GM19035 (cell line): Measurements from ENCODE around the gene NKIRAS1.

Source experiments
- ATAC-seq: cut with Tn5 transposase; IDR thresholded peaks from one replicate; pipeline ENCODE4 v1.9.1; 2021; ENCODE audit not compliant: unreplicated experiment

NKIRAS1 gene

DNA sequence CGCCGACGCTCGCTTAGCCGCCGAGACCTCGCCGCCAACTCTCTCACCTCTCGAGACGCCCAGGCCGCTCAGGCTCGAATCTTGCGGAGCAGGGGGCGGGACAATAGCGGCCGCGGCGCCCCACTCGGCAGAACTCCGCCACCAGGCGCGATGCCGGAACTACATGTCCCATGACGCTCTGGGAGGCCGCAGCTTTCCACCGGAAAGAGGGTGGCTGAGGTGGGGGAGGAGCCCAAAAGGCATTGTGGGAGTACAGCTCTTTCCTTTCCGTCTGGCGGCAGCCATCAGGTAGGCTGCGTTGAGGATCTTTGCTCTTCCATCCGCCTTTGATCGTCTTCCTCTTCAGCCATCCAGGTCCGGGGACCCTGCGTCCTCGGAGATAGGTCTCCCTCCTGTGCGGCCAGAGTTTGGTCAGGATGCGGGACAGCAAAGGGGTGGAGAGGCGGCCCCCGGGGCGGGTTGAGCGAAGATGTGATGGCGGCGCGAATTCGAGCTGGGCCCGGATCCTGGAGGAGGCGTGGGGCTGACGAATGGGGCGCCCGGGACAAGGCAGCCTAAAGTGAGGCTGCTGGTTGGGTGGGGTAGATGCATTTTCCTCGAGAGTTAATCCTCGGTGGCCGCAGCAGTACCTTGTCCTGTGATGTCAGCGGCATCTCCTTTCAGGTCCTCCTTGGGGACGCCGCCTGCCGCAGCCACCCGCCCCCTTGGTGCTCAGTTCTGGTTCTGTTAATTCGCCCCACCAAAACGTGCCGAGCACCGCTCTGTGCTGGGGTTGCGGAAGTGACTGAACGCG is at the start of gene NKIRAS1, which contains the start of gene RPL15:
TSS of gene NKIRAS1 (minus strand) at position 105 of the 793 bp plus-strand sequence. CDS start 6,086 bp downstream, outside the sequence.
TSS of gene RPL15 (plus strand) at position 247 of the 793 bp plus-strand sequence. CDS start 728 bp downstream, outside the sequence.
- ATAC-seq, result peak; percentile 94

DNA sequence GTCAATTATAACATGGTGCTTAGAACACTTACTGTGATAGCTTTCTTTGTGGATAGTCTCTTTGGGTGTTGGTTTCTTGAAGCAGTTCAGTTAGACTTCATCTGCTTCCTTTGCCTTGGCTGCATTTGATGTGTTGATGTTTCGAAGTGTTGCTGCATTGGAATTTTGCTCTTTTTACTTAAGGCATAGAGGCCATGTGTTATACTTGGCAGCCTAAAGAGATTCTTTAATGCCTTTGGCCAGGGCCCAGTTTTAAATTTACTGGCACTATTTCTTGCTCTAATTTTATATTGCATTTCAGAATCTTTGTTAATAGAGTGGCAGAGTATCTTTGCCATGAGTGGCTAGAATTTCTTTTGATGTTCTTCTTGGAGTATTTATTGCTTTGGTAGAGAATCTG is 49.5 kb upstream of the NKIRAS1 start:
- ATAC-seq, result no peak

DNA sequence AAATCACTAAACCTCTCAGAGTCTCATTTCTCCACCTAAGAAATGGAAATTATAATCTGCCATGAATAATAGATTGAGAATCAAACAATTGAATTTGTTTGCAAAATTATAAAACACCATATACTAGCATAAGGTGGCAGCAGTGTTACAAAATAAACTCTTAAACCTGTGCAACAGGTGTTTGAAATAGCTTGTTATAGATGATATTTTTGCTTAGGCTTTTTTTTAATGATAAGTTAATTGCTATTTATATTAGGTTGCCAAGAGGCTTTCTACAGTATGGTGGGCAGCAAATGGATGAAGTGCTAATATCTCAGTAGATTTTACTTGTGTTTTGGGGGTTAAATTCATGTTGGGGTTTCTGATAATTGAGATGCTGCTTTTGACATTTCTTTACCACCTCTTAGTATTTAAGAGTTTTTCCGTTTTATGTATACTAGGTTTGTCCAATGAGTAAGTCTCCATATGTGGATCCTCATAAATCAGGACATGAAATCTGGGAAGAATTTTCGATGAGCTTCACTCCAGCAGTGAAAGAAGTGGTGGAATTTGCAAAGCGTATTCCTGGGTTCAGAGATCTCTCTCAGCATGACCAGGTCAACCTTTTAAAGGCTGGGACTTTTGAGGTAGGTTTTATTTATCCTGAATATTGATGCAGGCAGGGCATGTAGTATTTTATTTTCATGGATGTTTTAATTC is 47.9 kb upstream of the NKIRAS1 start:
- ATAC-seq, result no peak

DNA sequence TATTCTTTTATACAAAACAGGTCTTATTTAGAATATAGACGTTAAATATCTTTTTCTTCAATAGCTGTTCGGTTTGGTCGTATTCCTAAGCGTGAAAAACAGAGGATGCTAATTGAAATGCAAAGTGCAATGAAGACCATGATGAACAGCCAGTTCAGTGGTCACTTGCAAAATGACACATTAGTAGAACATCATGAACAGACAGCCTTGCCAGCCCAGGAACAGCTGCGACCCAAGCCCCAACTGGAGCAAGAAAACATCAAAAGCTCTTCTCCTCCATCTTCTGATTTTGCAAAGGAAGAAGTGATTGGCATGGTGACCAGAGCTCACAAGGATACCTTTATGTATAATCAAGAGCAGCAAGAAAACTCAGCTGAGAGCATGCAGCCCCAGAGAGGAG is 45.1 kb upstream of the NKIRAS1 start:
- no peak for ATAC-seq

DNA sequence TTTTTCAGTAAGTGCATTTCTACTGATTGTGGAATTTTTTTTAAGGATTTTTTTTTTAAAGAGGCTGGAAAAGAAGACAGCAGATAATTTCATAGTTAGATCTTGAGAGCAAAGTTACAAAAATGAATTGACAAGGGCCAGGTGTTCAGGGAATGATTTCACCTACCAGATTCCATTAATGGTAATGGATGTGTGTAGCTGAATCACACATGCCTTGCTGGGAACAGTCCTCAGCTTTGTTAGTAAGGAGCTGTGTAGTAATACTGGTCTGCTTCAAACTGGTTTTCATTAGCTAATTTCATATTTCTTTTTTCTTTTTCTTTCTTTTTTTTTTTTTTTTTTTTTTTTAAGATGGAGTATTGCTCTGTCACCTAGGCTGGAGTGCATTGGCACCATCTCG is 44.3 kb upstream of the NKIRAS1 start:
- ATAC-seq, result no peak

DNA sequence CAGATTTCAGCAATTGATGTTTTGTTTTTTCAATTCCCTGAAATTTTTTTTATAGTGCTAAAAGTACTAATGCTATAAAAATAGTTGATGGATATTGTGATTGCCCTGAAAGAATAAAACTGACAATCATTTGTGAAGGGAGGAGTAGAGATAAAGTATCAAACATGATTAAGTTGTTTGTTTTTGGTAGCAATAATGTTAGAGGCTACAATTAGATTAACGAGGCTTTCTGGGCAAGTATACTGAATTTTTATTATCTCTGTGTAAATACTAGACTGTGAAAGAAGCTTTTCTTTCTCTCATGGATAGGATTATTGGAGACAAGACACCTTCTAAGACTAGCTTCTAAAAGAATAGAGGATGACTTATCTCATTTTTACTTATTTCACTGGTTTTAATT is 43.9 kb upstream of the NKIRAS1 start:
- no peak for ATAC-seq

DNA sequence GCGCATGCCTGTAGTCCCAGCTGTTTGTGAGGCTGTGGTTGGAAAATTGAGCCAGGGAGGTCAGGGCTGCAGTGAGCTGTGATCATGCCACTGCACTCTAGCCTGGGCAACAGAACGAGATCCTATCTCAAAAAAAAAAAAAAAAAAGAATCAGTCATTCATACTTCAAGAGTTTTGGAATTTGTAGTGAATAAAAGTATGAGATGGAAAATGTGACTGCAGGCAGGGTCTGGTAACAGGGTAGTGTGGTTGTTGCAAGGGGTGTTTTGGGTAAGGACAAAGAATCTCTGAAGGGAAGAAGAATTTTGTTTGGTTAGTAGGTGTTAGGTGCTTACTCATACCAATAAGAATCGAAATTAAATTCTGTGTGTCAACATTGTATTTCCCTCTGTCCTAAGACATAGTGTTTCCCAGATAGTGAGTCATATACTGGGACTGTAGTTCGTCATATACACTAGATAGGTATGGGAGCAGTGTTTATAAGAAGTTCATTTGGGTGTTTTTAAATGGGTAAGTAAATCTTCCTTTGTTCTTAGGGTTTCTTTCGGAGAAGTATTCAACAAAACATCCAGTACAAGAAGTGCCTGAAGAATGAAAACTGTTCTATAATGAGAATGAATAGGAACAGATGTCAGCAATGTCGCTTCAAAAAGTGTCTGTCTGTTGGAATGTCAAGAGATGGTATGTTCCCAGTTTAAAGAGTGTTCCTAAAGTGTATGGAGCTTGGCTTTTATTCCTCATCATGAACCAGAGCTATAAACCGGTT is 42.5 kb upstream of the NKIRAS1 start:
- ATAC-seq, result no peak

DNA sequence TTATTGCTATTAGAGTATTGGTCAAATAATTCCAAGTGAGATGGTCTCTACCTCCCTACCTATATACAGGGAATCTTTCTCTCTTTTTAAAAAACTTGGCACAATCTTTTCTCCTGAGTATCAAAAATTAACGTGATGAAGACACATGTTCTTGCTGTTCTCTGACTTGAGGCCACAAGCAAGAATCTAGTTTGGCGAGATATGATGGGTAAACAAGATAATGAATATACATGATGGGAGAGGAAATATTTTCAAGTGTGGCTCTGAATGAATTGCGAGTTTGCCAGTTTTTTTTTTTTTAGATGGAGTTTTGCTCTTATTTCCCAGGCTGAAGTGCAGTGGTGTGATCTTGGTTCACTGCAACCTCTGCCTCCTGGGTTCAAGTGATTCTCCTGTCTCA is 39.9 kb upstream of the NKIRAS1 start:
- ATAC-seq, result no peak

DNA sequence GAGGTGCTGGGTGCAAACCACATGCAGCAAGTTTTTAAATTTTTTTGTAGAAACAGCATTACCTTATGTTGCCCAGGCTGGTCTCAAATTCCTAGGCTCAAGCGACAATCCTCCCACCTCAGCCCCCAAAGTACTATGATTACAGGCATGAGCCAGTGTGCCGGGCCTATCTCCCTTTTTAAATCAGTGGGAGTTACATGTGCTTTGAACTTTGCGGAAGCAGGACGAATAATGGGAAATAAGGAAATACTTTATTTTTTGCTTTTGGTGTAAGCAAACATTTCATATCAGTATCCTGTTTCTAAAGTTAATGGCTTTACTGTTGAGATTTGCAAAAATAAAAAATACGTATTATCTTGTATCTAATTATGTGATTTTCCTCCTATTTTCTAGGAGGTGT is 37.4 kb upstream of the NKIRAS1 start:
- no peak for ATAC-seq

DNA sequence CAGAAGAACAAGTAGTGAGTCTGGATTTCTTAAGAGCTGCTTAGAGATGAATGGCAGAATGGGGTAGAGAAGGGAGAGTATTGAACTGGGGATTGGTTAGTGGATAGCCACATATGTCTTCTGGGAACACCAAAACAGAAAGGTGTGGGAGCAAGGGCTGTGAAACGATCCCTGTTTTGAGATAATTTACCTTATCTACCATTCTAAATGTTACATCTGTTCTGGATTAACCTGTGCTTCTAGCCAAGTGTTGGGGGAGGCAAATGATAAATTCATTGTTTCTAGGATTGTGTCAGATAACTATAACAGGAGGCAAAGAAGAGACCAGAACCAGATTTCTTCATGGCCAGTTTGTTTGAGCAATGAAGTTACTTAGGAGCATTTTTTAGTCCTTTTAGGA is 36.7 kb upstream of the NKIRAS1 start:
- ATAC-seq, result no peak

DNA sequence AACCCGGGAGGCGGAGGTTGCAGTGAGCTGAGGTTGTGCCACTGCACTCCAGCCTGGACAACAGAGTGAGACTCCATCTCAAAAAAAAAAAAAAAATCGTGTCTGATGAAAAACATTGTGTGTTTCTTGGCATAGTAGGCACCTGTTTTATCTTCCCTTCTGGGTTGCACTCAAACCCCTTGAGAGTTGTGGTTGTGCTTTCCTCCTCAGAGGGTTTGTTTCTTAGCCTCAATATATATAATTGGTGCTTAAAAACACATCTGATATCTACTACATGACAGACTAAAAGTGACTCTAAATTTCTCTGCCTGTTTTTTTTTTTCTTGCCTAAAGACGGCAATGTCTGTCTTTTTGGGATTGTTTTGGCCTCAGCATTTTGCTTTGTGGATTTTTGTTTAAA is 35.9 kb upstream of the NKIRAS1 start:
- peak; percentile 55 for ATAC-seq

DNA sequence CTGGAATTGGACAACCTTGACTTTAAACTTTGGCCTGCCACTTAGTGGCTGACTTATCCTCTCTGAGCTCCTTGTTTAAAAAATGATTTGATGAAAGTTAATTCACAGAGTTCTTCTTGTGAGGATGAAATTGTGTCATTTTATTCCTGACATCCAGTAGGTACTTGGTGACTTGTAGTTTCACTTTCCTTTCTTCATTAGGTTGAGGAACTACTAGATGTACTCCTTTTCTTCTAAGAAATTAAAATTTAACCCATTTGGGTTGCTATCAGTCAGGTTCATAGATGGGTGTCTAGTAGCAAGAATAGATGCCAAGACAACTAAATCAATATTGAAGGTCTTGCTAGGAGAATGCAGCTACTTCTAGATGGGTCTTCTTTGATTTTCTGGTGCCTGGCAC is 33.5 kb upstream of the NKIRAS1 start:
- no peak for ATAC-seq

DNA sequence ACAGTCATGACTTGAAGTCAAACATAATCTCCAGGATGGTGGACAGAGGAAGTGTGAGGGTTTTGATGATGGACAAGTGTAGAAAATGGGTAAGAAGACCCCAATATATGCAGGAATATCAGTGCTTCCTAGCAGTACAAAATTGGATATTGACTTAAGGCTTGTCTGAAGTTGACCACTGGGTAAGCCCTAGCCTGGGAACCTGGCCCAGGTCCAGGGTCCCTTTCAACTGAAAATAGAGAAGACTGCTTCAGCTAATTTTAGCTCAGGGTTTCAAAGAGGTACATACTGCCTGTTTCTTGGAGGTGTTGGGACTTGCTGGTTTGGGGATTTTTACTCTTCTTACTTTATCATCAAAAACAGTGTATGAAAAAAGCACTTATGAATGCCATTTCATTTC is 33.0 kb upstream of the NKIRAS1 start:
- no peak for ATAC-seq

DNA sequence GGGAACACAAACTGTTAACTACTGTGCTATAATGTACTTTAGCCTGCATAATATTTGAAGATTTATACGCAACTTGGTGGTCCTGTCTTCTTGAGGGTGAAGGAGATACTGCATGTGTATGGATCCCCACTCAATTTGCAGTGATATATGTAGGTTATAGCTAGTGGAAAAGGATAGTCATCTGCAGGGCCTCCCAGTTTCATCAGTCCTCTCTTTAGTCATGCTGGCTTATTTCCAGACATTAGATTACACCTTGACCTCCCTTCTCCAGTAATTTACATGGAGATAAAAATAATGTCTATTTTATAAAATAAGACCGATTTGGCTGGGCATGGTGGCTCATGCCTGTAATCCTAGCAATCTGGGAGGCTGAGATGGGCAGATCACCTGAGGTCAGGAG is 32.0 kb upstream of the NKIRAS1 start:
- no peak for ATAC-seq

DNA sequence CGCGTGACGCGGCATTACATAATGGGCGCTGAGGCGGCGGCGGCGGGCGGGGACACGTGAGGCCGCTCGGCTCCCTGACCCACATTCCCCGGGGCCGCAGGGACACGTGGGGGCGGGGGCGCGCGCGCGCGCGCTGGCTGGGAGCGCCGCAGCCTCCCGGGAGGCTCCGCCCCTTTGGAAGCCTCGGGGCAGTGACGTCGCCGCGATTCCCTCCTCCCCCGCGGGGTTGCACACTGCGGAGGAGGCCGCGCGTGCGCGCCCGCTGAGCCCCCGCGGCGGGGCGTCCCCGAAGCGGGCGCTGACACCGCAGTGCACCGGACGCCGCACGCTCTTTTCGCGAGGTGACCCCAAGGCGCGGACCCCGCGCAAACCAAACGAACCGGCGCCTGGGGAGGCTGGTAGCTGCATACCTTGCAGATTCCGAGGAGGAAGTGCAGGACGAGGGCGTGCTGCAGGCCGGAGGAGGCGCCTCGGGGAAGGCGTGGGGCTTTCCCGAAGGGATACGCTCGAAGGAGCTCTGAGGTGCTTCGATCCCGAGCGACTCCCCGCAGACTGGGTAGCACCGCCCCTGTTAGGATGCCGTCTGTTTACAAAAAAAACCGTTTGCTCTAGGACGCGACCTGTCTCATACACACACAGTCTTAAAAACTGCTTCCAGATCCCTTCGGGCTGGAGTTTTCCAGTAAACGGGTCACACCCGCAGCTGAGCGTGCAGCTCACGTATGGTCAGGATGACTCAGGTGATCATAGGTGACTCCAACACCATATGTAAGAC is 29.3 kb upstream of the NKIRAS1 start:
- ATAC-seq, result peak; percentile 79

DNA sequence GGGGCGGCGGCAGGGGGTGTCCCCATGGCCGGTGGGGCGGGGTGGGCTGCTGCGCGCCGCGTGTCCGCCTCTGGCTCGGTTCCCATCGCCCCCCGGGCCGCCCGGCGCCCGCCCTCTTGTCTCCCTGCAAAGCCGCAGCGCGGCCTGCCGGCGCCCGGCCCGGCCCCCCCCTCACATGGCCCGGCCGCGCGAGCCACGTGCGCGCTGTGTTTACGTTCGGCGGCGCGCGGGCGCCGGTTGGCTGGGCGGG is 28.8 kb upstream of the NKIRAS1 start:
- ATAC-seq, result no peak

DNA sequence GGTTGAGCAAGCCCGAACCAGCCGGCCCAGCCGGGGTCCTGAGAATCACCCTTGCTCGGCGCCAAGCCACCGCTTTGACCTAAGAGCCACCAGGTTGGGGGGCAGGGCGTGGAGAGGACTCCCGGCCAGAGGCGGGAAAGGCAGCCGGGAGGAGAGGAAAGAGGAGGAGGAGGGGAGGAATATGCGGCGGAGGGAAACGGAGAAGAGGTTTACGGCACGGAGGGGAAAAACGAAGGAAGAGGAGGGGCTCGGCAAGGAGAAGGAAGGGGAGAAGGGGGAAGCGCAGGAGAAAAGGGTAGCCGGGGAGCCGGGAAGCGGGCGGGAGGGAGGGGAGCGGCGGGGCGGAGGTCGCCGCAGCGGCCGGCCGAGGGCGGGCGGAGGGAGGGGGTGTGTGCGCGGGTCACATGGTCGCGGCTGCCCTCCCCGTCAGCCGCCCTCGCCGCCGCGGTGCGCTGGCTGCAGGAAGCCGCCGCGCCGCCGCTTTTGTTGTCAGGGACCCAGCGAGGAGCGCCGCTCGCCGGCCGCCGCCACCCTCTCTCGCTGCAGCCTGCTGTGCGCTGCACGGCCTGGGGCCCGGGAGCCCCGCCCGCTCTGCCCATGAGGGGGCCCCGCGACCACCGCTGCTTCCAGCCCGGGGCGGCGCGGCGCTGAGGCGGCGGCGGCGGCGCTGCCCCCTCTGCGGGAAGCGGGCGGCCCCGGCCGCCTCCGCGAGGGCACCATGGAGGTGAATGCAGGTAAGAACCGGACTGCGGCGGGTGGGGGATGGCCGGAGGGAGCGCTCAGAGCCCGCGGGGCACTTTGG is 28.3 kb upstream of the NKIRAS1 start, which contains the start of gene NR1D2:
TSS of gene NR1D2 (plus strand) at position 426 of the 802 bp plus-strand sequence. CDS start at position 719, 293 bp downstream.
- peak; percentile 58 for ATAC-seq

DNA sequence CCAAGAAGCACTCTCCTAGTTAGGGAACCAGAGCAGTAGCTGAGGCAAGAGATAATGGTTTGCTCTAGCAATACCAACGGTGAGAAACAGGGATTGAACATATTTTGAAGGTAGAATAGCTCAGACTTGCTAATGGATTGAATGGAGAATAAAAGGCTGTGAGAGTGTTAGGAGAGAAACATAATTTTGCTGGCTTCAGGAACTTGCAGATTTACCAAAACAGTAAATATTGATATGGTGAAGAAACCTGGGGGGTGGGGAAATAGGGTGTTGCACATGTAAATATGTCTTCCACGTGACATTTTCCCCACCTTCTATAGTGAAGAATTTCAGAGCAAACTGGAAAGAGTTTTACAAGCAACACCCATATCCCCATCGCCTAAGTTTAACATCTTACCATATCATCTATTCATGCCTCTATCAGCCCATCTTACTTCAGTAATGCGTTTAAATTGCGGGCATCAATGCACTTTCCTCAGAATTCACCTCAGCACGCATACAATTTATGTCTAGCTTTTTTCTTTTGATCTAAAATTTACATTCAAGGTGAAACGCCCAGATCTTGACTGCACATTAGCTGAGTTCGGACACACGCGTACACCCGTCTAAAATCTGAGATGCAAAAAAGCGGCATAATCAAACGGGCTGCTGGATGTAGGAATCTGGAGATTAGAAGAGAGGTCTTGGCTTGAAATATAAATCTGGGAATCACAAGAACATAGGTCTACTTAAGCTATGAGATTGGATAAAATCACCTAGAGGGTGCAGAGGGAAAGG is 27.4 kb upstream of the NKIRAS1 start:
- ATAC-seq, result no peak

DNA sequence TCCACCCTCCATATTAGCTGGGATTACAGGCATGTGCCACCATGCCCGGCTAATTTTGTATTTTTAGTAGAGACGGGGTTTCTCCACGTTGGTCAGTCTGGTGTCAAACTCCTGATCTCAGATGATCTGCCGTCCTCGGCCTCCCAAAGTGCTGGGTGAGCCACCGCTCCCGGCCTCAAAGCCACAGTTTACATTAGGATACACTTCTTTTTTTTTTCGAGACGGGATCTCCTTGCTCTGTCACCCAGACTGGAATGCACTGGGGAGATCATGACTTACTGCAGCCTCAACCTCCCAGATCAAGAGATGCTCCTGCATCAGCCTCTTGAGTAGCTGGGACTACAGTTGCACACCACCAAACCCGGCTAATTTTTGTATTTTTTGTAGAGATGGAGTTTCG is 25.8 kb upstream of the NKIRAS1 start:
- ATAC-seq, result no peak
